ENCODE data around the gene FBXL2. TPM values are rescaled to one million over a fixed set of nuclear protein-coding genes. Genes with fewer than 3 reads are reported as not detected.

FBXL2 gene
- total and polyA plus RNA-seq, 2 of the 8 experiments (the other 6 are each of a cell fraction or from before 2014, with no cell fraction given) = 3.1 to 5.4 TPM

GRCh38 chr3:33394403-33395054 is 117.3 kb downstream of the FBXL2 start:
- no peak overlapping the region for H2BK20ac ChIP-seq (ENCODE audit: low read length)
- H4K5ac ChIP-seq (ENCODE audit: insufficient read length, low read depth, low read length) = no peak overlapping the region
- FAIRE-seq = no peak
- H3K9me3 ChIP-seq (ENCODE audit: insufficient read depth in 2 of 2, low read depth in 1 of 2, low read length in 1 of 2) = no peaks in the 10 kb centered on the region
- H2BK120ac ChIP-seq (replicated peaks; ENCODE audit: low read depth, low read length) = no peak overlapping the region
- no peak overlapping the region for H4K91ac ChIP-seq (replicated peaks; ENCODE audit: insufficient read length, low read length)
- H2BK5ac ChIP-seq (ENCODE audit: low read depth, low read length) = no peak overlapping the region
- peaks cover 29 to 100% (median 65%) of the 10 kb centered on the region in 4 experiments for H3K36me3 ChIP-seq (ENCODE audit: control insufficient read depth in 2 of 4, insufficient read depth in 4 of 4, low read length in 3 of 4)
- no peak for DNase-seq (ENCODE audit: low read depth in 1 of 2, low spot score in 2 of 2)
- no peak overlapping the region for H3K9ac ChIP-seq (replicated peaks in 1 of 4; ENCODE audit: extremely low read depth in 1 of 4, low read depth in 3 of 4, low read length in 3 of 4)
- no peak overlapping the region for H3K4me2 ChIP-seq (ENCODE audit: insufficient read depth in 1 of 2, low read depth in 2 of 2, low read length in 2 of 2)
- no peak overlapping the region for H3K18ac ChIP-seq (ENCODE audit: extremely low read depth, low read length)
- ChIA-PET CTCF (ENCODE audit: partially characterized antibody) (interaction anchor here (0.6 to 2.2 kb wide), 8 partner anchors 9 to 999 kb away, joined by 3 to 9 read pairs (median 4); no protein-coding TSS in a partner anchor), POLR2A (ENCODE audit: partially characterized antibody) (interaction anchor here (1.7 kb wide), 1 partner anchor 8 kb away, joined by 4 read pairs; no protein-coding TSS in a partner anchor)
- no peak overlapping the region for H3K4ac ChIP-seq (replicated peaks; ENCODE audit: insufficient read length, low read depth, low read length)
- H2AK5ac ChIP-seq (ENCODE audit: low read depth, low read length) = no peak overlapping the region
- no peak overlapping the region for H2BK12ac ChIP-seq (ENCODE audit: low read depth, low read length)
- H3K14ac ChIP-seq (ENCODE audit: insufficient read length) = no peak overlapping the region
- H3K27me3 ChIP-seq (replicated peaks in 1 of 4; ENCODE audit: control insufficient read depth in 3 of 4, extremely low read depth in 1 of 4, insufficient read depth in 3 of 4, low read length in 3 of 4) = no peaks in the 10 kb centered on the region
- H3K23ac ChIP-seq (ENCODE audit: insufficient read length) = no peak overlapping the region
- no peak overlapping the region for H2AFZ ChIP-seq (ENCODE audit: low read length)
- TF ChIP-seq CTBP2 (IDR thresholded peaks at IDR 0.05; ENCODE audit: borderline replicate concordance, insufficient read depth, insufficient read length, low read length) (no peak), GTF2F1 (IDR thresholded peaks at IDR 0.05; ENCODE audit: borderline replicate concordance, low read depth, low read length) (no peak), ATF3 (IDR thresholded peaks at IDR 0.05; ENCODE audit: insufficient read depth, low read depth, low read length) (no peak)
- no peak overlapping the region for H4K8ac ChIP-seq (ENCODE audit: extremely low read depth, insufficient read depth, low read length)
- no peak overlapping the region for H2BK15ac ChIP-seq (ENCODE audit: low read length)
- no peak overlapping the region for H3K4me3 ChIP-seq (ENCODE audit: extremely low read depth in 1 of 4, insufficient read depth in 2 of 4, low read depth in 3 of 4, low read length in 4 of 4)
- H3K56ac ChIP-seq (replicated peaks; ENCODE audit: insufficient read length, low read depth, low read length) = no peak overlapping the region
- no peaks in the 10 kb centered on the region for H3K4me1 ChIP-seq (replicated peaks in 1 of 4; ENCODE audit: control insufficient read depth in 3 of 4, insufficient read depth in 4 of 4, low read length in 3 of 4)
- no peak overlapping the region for H3K27ac ChIP-seq (ENCODE audit: low read depth, low read length)
- peaks cover 0 to 5% of the 10 kb centered on the region in 2 experiments for H4K20me1 ChIP-seq (replicated peaks in 1 of 2; ENCODE audit: control insufficient read depth in 1 of 2, insufficient read depth in 2 of 2, low read length in 2 of 2)
- no peaks in the 10 kb centered on the region for H3K23me2 ChIP-seq (ENCODE audit: low read depth, low read length)
- WGBS, 2 experiments (ENCODE audit: extremely low coverage in 1 of 2, insufficient coverage in 1 of 2, insufficient read length in 1 of 2, insufficient replicate concordance in 2 of 2, low coverage in 1 of 2, low lambda C conversion rate in 2 of 2, missing lambda C conversion rate in 1 of 2) = 96% methylated on average over 1 of the region's 1 CpG; no CpG with 5 or more reads in 1 of the 2 experiments
- H3K79me2 ChIP-seq (ENCODE audit: control insufficient read depth in 1 of 2, insufficient read depth in 2 of 2, low read length in 2 of 2) = no peaks in the 10 kb centered on the region
- 0 out of 2 replicates have a peak, but pooled peaks cover 2% of the 10 kb centered on the region for H3K79me1 ChIP-seq (ENCODE audit: low read depth, low read length)

All from H1 (cell line).